HG03196 (cell line): ENCODE measurements around the gene SLCO3A1.
"Not testable (repeated sequence)": the region's sequence is repeated elsewhere in the genome, so short reads cannot be mapped to it uniquely, and the experiment has no call there.

Experiments used
- ATAC-seq: cut with Tn5 transposase; IDR thresholded peaks from one replicate; pipeline ENCODE4 v1.9.1; 2021; ENCODE audit not compliant: unreplicated experiment

Gene SLCO3A1

DNA sequence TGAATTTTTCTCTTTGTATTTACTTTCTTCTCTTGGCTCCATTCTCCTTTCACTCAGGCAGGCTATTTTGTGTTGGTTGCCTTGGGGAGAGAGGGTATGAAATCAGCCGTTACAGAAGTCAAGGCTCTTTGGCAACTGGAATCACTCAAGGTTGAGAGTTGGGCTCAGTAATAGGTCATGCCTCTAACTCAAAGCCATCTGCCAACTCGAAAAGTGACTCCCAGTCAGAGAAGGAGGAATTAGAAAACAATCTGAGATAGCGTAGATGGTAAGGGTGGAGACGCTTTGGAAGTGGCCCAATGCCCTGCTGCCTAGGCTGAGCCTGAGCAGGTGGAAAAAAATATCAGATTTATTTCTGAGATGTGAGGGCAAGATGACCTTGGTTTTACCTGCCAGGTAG is 334.5 kb downstream of the SLCO3A1 start:
- no peak for ATAC-seq

DNA sequence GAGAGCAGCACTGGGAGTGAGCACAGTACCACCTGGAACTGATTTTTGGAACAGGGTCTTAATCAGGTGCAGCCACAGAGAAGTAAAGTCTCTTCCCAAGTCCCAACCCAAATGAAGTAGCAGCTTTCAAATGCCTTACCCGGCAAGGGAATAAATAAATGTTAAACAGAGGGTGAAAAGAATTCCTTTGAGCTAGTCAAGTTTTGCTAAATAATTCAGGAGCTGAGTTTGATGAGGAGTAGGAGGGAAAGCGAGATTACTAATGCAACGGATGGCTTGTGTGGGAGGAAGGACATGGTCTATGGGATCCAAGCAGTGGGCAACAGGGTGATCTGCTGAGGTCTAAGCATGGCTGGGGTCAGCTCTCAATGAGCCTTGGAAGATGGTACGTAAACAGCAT is 335.7 kb downstream of the SLCO3A1 start:
- ATAC-seq: no peak

DNA sequence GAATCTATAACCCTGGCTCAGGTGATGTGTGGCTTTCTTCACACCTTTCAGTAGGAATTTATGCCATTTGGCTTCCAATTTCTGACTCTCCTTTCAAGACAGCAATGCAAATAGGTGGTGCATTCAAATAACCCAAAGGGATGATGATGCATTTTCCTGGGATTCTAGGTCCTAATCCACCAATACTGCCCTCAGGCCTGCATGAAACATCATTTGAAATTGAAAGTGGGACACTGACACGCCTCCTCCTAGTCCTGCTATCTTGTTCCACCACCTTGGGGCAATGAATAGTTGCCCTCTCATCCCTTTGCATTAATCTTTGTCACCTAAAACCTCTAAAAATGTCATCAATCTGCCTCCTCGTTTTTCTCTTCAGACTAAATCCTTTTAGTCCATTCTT is 341.7 kb downstream of the SLCO3A1 start:
- no peak for ATAC-seq

DNA sequence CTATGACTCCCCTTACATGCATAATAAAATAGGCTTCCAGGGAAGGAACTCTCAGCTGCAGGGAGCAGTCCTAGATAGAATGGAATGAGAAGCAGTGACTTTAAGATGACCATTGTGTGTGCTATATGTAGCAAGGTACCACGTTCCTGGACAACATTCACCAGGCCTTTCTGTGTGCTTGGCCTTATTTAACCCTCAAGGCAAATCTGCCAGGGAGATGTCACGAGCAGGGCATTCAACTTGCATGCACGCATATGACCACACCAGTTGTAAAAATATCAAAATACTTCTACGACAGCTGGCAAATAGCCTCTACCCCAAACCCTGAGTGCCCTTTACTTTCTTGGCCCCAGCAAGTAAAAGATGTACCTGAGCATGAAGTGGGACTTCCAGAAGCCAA is 342.8 kb downstream of the SLCO3A1 start:
- ATAC-seq: no peak

DNA sequence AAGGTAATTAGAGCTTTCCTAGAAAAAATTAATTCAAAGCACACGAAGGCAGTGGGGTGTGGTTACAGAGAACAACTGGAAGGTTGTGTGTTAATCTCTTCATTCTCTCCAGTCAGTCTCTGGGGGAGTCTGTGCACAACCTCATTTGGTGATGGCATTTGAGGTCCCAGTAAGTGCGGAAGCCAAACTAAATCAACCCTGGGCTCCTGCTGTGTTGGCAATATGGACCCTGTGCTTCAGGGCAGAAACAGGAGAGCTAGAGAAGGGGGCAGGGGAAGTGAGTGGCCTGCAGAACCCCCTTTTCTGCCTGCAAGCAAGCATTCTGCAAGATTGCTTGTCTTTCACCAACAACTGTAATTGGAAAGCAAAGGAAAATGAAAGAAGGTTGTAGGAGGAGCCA is 344.2 kb downstream of the SLCO3A1 start:
- no peak for ATAC-seq

DNA sequence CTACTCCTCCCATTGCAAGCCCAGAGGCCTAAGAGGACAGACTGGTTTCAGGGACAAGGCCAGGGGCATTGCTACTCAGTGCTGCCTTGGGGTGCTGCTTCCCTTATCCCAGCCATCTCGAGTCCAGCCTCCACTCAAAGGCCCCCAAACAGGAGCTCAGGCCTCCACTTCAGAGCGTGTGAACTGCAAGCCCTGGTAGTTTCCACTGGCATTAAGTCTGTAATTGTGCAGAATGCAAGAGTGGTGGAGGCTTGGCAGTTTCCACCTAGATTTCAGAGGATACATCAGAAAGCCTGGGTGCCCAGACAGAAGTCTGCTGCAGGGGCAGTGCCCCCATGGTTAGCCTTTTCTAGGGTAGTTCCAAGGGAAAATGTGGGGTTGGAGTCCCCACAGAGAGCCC is 347.4 kb downstream of the SLCO3A1 start:
- ATAC-seq: no peak

DNA sequence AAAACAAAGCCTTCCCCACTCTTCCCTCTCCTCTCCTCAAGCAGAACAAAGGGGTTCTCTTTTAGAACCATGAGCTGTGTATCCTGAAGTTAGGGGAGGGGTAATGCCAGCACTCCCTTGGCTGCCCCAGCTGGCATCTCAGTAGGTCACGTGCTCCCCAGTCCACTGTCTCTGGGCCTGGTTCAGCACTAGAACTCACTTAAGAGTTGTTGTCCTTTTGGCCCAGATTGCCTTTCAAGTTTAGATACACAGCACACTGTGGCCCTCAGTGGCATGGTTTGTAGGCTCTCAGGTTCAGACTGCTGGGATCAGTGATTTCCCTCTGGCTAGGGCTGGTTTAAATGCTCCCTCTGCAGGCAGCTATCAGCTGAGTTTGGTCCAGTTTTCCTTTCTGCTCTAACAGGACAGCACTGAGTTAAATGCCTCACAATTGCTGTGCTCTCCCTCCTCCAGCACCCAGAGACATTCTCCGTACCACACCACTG is 351.8 kb downstream of the SLCO3A1 start:
- ATAC-seq: no peak

DNA sequence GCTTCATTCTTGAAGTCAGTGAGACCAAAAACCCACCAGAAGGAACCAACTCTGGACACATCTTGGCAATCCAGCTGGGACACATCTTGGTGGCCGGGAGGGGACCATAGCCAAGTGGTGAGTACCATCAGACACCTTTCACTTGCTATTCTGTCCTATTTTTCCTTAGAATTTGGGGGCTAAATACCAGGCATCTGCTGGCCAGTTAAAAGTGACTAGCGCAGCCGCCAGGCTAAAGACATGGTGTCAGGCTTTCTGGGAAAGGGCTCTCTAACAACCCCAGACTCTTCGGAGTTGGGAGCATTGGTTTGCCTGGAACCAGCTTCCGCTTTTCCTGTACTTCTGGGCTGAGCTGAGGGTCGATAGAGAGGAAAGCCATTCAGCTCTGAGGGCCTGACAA is 354.1 kb downstream of the SLCO3A1 start:
- ATAC-seq: not testable (repeated sequence)
